K562 (cell line): Measurements from ENCODE around the gene SYNJ2. TPM values are rescaled to one million over a fixed set of nuclear protein-coding genes. Genes with fewer than 3 reads are reported as not detected.

ENCODE experiments used
- CXXC5 ChIP-seq: fragments of 250-450 bp; sonication (Bioruptor Pico); IDR thresholded peaks from 2 replicates; pipeline ENCODE4 v1.8.0; 2022; ENCODE audit warnings: inconsistent platforms, mild to moderate bottlenecking, moderate library complexity
- EGR1 ChIP-seq: fragments of 450-650 bp; conservative IDR thresholded peaks from 2 replicates; pipeline ENCODE4 v1.6.1; 2017; ENCODE audit warnings: mild to moderate bottlenecking
- ELF2 ChIP-seq: fragments of 250-450 bp; sonication (Bioruptor Pico); IDR thresholded peaks from 2 replicates; pipeline ENCODE4 v1.5.0; 2021; ENCODE audit warnings: mild to moderate bottlenecking
- ESRRA ChIP-seq: fragments of 450-650 bp; IDR thresholded peaks from 2 replicates; pipeline ENCODE4 v1.6.1; 2014; ENCODE audit warnings: low read depth, mild to moderate bottlenecking, moderate library complexity, borderline replicate concordance
- HDAC2 ChIP-seq: fragments of 450-650 bp; IDR thresholded peaks from 2 replicates; pipeline ENCODE4 v1.6.1; 2016; ENCODE audit warnings: mild to moderate bottlenecking
- KLF16 ChIP-seq: IDR thresholded peaks from 2 replicates; pipeline ENCODE4 v1.6.1; 2016; ENCODE audit warnings: antibody characterized with exemption
- MAZ ChIP-seq, 2 experiments: fragments of 450-650 bp in 1 of 2; sonication (generic) in 1 of 2; formaldehyde crosslinking; IDR thresholded peaks in 1 of 2; conservative IDR thresholded peaks in 1 of 2; 2 replicates each; pipeline versions ENCODE4 v1.4.0 to v1.5.0; 2020; ENCODE audit warnings: mild to moderate bottlenecking in 1 of 2, missing genetic modification reagents in 1 of 2
- MNT ChIP-seq, 2 experiments: fragments of 450-650 bp; conservative IDR thresholded peaks; 2 replicates each; pipeline ENCODE4 v1.6.1; 2017; ENCODE audit warnings: mild to moderate bottlenecking in 2 of 2, moderate library complexity in 2 of 2
- NCOA4 ChIP-seq: fragments of 450-650 bp; IDR thresholded peaks from 2 replicates; pipeline ENCODE4 v1.6.1; 2018; ENCODE audit warnings: mild to moderate bottlenecking; ENCODE audit not compliant: partially characterized antibody
- NR3C1 ChIP-seq: sonication (generic); formaldehyde crosslinking; IDR thresholded peaks from 2 replicates; pipeline ENCODE4 v1.8.1; 2022; ENCODE audit warnings: missing genetic modification reagents
- PTBP1 ChIP-seq: fragments of 200-400 bp; formaldehyde crosslinking; IDR thresholded peaks from 2 replicates; pipeline ENCODE4 v1.6.1; 2017; ENCODE audit warnings: low read depth, low read length
- SFPQ ChIP-seq: fragments of 200-400 bp; formaldehyde crosslinking; IDR thresholded peaks from 2 replicates; pipeline ENCODE4 v1.6.1; 2017; ENCODE audit warnings: mild to moderate bottlenecking, low read depth, low read length, moderate library complexity
- SMAD2 ChIP-seq: fragments of 150-350 bp; IDR thresholded peaks from 2 replicates; pipeline ENCODE4 v1.6.1; 2014; ENCODE audit warnings: low read depth, mild to moderate bottlenecking, low read length
- SMARCB1 ChIP-seq: IDR thresholded peaks from 2 replicates; pipeline ENCODE4 v1.6.1; 2011; ENCODE audit warnings: improper control_type of control experiment, low read depth; ENCODE audit not compliant: insufficient read length
- SNRNP70 ChIP-seq: fragments of 200-400 bp; formaldehyde crosslinking; optimal IDR thresholded peaks from 2 replicates; pipeline ENCODE3; 2017; ENCODE audit warnings: low read depth, low read length
- THAP7 ChIP-seq: fragments of 250-450 bp; sonication (Bioruptor Pico); IDR thresholded peaks from 2 replicates; pipeline ENCODE4 v1.5.0; 2021
- THRA ChIP-seq: fragments of 450-650 bp; IDR thresholded peaks from 2 replicates; pipeline ENCODE4 v1.6.1; 2017; ENCODE audit warnings: mild to moderate bottlenecking, moderate library complexity
- ZFP36 ChIP-seq: fragments of 150-350 bp; IDR thresholded peaks from 2 replicates; pipeline ENCODE4 v1.6.1; 2018; ENCODE audit warnings: low read length, low read depth; ENCODE audit not compliant: partially characterized antibody
- ZNF146 ChIP-seq: IDR thresholded peaks from one replicate; pipeline ENCODE4 v1.6.1; 2018; ENCODE audit warnings: missing compliant biosample characterization; ENCODE audit not compliant: unreplicated experiment
- ZNF263 ChIP-seq: sonication (generic); formaldehyde crosslinking; IDR thresholded peaks from 2 replicates; pipeline ENCODE4 v1.8.0; 2022; ENCODE audit warnings: mild to moderate bottlenecking, missing genetic modification reagents, borderline replicate concordance
- ZNF282 ChIP-seq: sonication (generic); formaldehyde crosslinking; IDR thresholded peaks from 2 replicates; pipeline ENCODE4 v1.8.1; 2023; ENCODE audit warnings: missing genetic modification reagents
- ZNF707 ChIP-seq: fragments of 250-450 bp; sonication (Bioruptor Pico); conservative IDR thresholded peaks from 2 replicates; pipeline ENCODE4 v1.8.0; 2022; ENCODE audit warnings: inconsistent platforms, mild to moderate bottlenecking, moderate library complexity
- ZNF76 ChIP-seq: fragments of 250-450 bp; sonication (Bioruptor Pico); IDR thresholded peaks from 2 replicates; pipeline ENCODE4 v1.4.0; 2020; ENCODE audit warnings: mild to moderate bottlenecking, moderate library complexity, borderline replicate concordance
- ZNF780A ChIP-seq: fragments of 250-450 bp; sonication (Bioruptor Pico); IDR thresholded peaks from 2 replicates; pipeline ENCODE4 v1.5.0; 2021; ENCODE audit warnings: mild to moderate bottlenecking
- polyA plus RNA-seq, 8 experiments: library from polyadenylated mRNA; depleted of rRNA in 4 of 8; stranded (reverse) in 5 of 8; unstranded in 3 of 8; fragments of >200 nt; fragmentation: Nextera tagmentation in 2 of 8; fragmentation: Illumina TruSeq in 1 of 8; extraction: Ambion mirVana in 2 of 8; extraction: Trizol in 1 of 8; gene quantifications; 2 replicates each; pipeline versions ENCODE4 v1.2.1 to v1.2.3, GENCODE V29; 2011 to 2014; ENCODE audit warnings: inconsistent platforms in 1 of 8, missing spikeins in 1 of 8
- total RNA-seq, 7 experiments: library from RNA; depleted of rRNA in 6 of 7; stranded (reverse); fragments of >200 nt in 6 of 7; fragmentation: Illumina TruSeq in 2 of 7; extraction: Trizol in 2 of 7; gene quantifications; 2 replicates each; pipeline versions ENCODE4 v1.2.1 to v1.2.3, GENCODE V29; 2011 to 2021; ENCODE audit warnings: low replicate concordance in 1 of 7

Gene SYNJ2
- total and polyA plus RNA-seq, 9 of the 15 experiments (the other 6 are each of a cell fraction or from before 2014, with no cell fraction given), result 3.0 to 27.7 (median 17.8) TPM

DNA sequence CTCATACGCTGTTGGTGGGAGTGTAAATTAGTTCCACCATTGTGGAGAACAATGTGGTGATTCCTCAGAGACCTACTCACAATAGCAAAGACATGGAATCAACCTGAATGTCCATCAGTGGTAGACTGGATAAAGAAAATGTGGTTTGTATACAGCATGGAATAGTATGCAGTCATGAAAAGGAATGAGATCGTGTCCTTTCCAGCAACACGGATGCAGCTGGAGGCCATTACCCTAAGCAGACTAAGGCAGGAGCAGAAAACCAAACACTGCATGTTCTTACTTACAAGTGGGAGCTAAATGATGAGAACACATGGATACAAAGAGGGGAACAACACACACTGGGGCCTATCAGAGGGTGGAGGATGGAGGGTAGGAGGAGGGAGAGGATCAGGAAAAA, 54.6 kb downstream of the SYNJ2 start (continued):
- TF ChIP-seq KLF16 (no peak), ZFP36 (no peak), CXXC5 (CRISPR knock-in tag) (no peak), ZNF282 (peak; percentile 41; the same call in 1 of the 2 replicates), ZNF263 (CRISPR knock-in tag) (peak; percentile 28; the same call in 1 of the 2 replicates), SMAD2 (no peak), MNT (conservative IDR thresholded peaks at IDR 0.05) (no peak), ELF2 (CRISPR knock-in tag) (no peak), THRA (no peak), PTBP1 (no peak), EGR1 (no peak), THAP7 (CRISPR knock-in tag) (no peak), ZNF146 (CRISPR knock-in tag) (peak; percentile 100), NCOA4 (no peak), SMARCB1 (no peak), HDAC2 (peak; percentile 48; the same call in 1 of the 2 replicates), ZNF76 (no peak), MAZ (CRISPR knock-in tag; conservative IDR thresholded peaks at IDR 0.05 in 1 of 2, IDR thresholded peaks at IDR 0.05 in 1 of 2) (no peak), ZNF780A (CRISPR knock-in tag) (no peak), SFPQ (no peak), SNRNP70 (no peak), NR3C1 (no peak), ZNF707 (CRISPR knock-in tag) (no peak), ESRRA (no peak)
